ENCODE data around the gene DCST1. TPM values are rescaled to one million over a fixed set of nuclear protein-coding genes. Genes with fewer than 3 reads are reported as not detected.
A peak's percentile ranks its signal among the peaks of the same experiment; 100 is the strongest.

DCST1 gene
- polyA plus RNA-seq, 2 of the 4 experiments (the other 2 are of a cell fraction), result 0.06 TPM; not detected in 1

- POLR2A ChIA-PET, result no interaction called here
- WGBS (ENCODE audit: missing lambda C conversion rate), result 89% methylated on average over 3 of the region's 3 CpGs
- TF ChIP-seq SREBF2 (IDR thresholded peaks at IDR 0.05) (no peak), ZNF302 (CRISPR knock-in tag; IDR thresholded peaks at IDR 0.05) (no peak), ZSCAN20 (CRISPR knock-in tag; IDR thresholded peaks at IDR 0.05) (no peak), REST (IDR thresholded peaks at IDR 0.05) (no peak), HOXB5 (CRISPR knock-in tag; IDR thresholded peaks at IDR 0.05) (no peak), ELK1 (IDR thresholded peaks at IDR 0.05; ENCODE audit: low read depth, low read length) (no peak), POLR2AphosphoS2 (conservative IDR thresholded peaks at IDR 0.05; ENCODE audit: low read length) (no peak), HOXB13 (CRISPR knock-in tag; IDR thresholded peaks at IDR 0.05; ENCODE audit: low read depth) (no peak), CBX2 (IDR thresholded peaks at IDR 0.05; ENCODE audit: borderline replicate concordance, low read depth) (no peak), USF2 (IDR thresholded peaks at IDR 0.05) (no peak), NPAS2 (CRISPR knock-in tag; IDR thresholded peaks at IDR 0.05; ENCODE audit: borderline replicate concordance) (no peak)
These were observed 3.4 kb downstream of the DCST1 start for GRCh38 chr1:155037043-155037442.

GRCh38 chr1:155037851-155038441 is 4.3 kb downstream of the DCST1 start:
- peaks cover 20% of the 10 kb centered on the region for H3K4me1 ChIP-seq
- ChIA-PET POLR2A (interaction anchor here (0.9 kb wide), 1 partner anchor 13 kb away, joined by 3 read pairs; the partner anchor contains the start of gene ADAM15), CTCF (interaction anchor here (1.4 to 1.8 kb wide), 2 partner anchors 47 to 135 kb away, joined by 3 to 4 read pairs; partner anchors contain the start of gene KRTCAP2)
- ATAC-seq (no peak), DNase-seq (ENCODE audit: low read depth in 1 of 2, low spot score in 1 of 2) (no peak), FAIRE-seq (no peak)
- no peaks in the 10 kb centered on the region for H3K9me3 ChIP-seq
- H3K4me3 ChIP-seq, result no peak overlapping the region
- 79% methylated on average over 6 of the region's 6 CpGs for WGBS (ENCODE audit: missing lambda C conversion rate)
- H3K4me2 ChIP-seq, result peak overlapping the region; percentile 45
- TF ChIP-seq HDAC2 (IDR thresholded peaks at IDR 0.05), result no peak
- TF ChIP-seq ZFP36 (IDR thresholded peaks at IDR 0.05; ENCODE audit: borderline replicate concordance, partially characterized antibody), result no peak
- no peak for TF ChIP-seq E2F6 (IDR thresholded peaks at IDR 0.05; ENCODE audit: borderline replicate concordance, low read depth)
- TF ChIP-seq GATA3 (IDR thresholded peaks at IDR 0.05; ENCODE audit: borderline replicate concordance), result no peak
- no peak for TF ChIP-seq EHF (CRISPR knock-in tag; IDR thresholded peaks at IDR 0.05)
- TF ChIP-seq HES2 (IDR thresholded peaks at IDR 0.05), result no peak
- TF ChIP-seq REST (IDR thresholded peaks at IDR 0.05), result no peak
- no peak for TF ChIP-seq SMC3 (IDR thresholded peaks at IDR 0.05)
- TF ChIP-seq KDM5A (IDR thresholded peaks at IDR 0.05), result no peak
- TF ChIP-seq CHD4 (IDR thresholded peaks at IDR 0.05; ENCODE audit: borderline replicate concordance), result no peak
- peak overlapping the region; percentile 26 to 62; a peak in 3 of 6 replicates for H3K27ac ChIP-seq

More at GRCh38 chr1:155037043-155037442, 3.4 kb downstream of the DCST1 start:
- Histone ChIP-seq H3K27ac (peak overlapping the region in 1 of 2 experiments; percentile 62; a peak in 1 of 6 replicates), H3K9me3 (no peaks in the 10 kb centered on the region), H3K4me2 (no peak overlapping the region), H3K4me1 (peaks cover 20% of the 10 kb centered on the region), H3K4me3 (no peak overlapping the region)
- CTCF ChIA-PET, result no interaction called here
- no peak for DNase-seq (ENCODE audit: low read depth in 1 of 2, low spot score in 1 of 2)
- no peak for FAIRE-seq
- ATAC-seq, result no peak

Data from A549 (cell line).